Testis (tissue), 3 donors: ENCODE measurements around the gene WIPF1. TPM values are rescaled to one million over a fixed set of nuclear protein-coding genes. Genes with fewer than 3 reads are reported as not detected.
A peak's percentile ranks its signal among the peaks of the same experiment; 100 is the strongest.

Experiments used
- DNase-seq: peaks from one replicate; pipeline ENCODE4 v3.0.0-alpha.2; 2019
- H3K27ac ChIP-seq, 2 donors: fragments of 200-600 bp; sonication (generic); one replicate each; pipeline ENCODE4 v1.5.1; 2019
- H3K27me3 ChIP-seq: fragments of 200-600 bp; sonication (generic); one replicate; pipeline ENCODE4 v1.5.1; 2019
- H3K36me3 ChIP-seq: fragments of 200-600 bp; sonication (generic); one replicate; pipeline ENCODE4 v1.5.1; 2017; ENCODE audit warnings: low read depth; ENCODE audit errors: missing control alignments
- H3K4me1 ChIP-seq: fragments of 200-600 bp; sonication (generic); one replicate; pipeline ENCODE4 v1.5.1; 2019
- H3K4me3 ChIP-seq, 2 donors: fragments of 200-600 bp; sonication (generic); one replicate each; pipeline ENCODE4 v1.5.1; 2017 to 2019
- H3K9me3 ChIP-seq: fragments of 200-600 bp; sonication (generic); one replicate; pipeline ENCODE4 v1.5.1; 2017
- POLR2A ChIP-seq: fragments of 450-650 bp; IDR thresholded peaks from one replicate; pipeline ENCODE4 v1.6.1; 2017; ENCODE audit warnings: antibody characterized with exemption, mild to moderate bottlenecking, moderate library complexity
- WGBS, 2 donors: methylation state at CpG; one replicate each; pipeline ENCODE4 v1.1.5; 2018; 5-methylcytosine and 5-hydroxymethylcytosine counted together
- intact Hi-C: fragments of 100-400 bp; cut with DNase I; formaldehyde crosslinking; loops from one replicate; pipeline ENCODE4 v1.15.1; 2023; ENCODE audit warnings: low total_unique reads
- polyA plus RNA-seq: library from polyadenylated mRNA; stranded (reverse); fragments of 350-450 nt; fragmentation: Illumina TruSeq; extraction: RNeasy Lipid Tissue Mini Kit (QIAGEN cat#74804); gene quantifications from one replicate; pipeline ENCODE4 v1.2.3, GENCODE V29; 2014; ENCODE audit warnings: low read depth, low replicate concordance; ENCODE audit not compliant: insufficient read depth
- total RNA-seq, 2 donors: library from RNA; depleted of rRNA; stranded (reverse); fragments of >200 nt; gene quantifications; one replicate each; pipeline ENCODE4 v1.2.3, GENCODE V29; 2016
- TF ChIP-seq, protein P1 (sequence below), 3 experiments: fragments of 450-650 bp in 2 of 3; fragments of 200-600 bp in 1 of 3; sonication (generic) in 1 of 3; IDR thresholded peaks; one replicate each; pipeline ENCODE4 v1.5.1; 2016 to 2019; ENCODE audit warnings: antibody characterized with exemption in 3 of 3, mild to moderate bottlenecking in 2 of 3, moderate library complexity in 1 of 3

The WIPF1 gene
- total and polyA plus RNA-seq, 3 donors from 2014 or later: 8.5 to 16.9 (median 11.1) TPM

DNA sequence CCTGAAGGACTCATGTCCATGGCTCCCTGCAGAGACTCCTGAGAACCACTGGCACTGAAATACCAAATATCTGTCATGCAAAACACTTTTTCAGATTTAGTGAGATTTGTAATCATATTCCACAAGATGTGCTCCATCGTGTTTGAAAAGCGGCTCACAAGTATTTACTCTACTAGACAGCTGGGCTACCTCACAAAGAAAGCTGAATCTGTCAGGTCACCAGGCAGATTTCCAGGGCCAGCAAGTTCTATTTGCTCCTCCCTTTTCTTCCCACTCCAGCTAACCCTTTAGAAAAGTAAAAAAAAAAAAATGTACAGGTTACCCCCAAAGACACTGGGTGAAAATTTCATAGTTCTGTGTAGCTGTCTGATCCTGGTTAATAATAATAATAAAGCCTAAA lies 22.9 kb downstream of the WIPF1 start:
- intact Hi-C loops: no loop called here

DNA sequence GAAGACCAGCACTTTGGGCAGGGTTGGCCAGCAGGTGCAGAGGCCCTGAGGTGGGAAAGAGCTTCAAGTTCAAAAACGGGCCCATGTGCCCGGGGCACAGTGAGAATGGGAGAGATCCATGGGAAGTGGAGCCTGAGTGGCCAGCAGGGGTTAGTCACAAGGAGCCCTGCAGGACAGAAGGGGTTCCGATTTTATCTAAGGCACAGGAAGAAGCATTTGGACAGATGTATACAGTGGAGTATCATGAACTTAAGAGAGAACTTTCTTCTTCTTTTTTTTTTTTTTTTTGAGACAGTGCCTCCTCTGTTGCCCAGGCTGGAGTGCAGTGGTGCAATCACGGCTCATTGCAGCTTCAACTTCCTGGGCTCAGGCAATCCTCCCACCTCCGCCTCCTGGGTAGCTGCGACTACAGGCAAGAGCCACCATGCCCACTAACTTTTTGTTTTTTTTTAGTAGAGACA lies 24.0 kb downstream of the WIPF1 start:
- DNase-seq: no peak
- H3K9me3 ChIP-seq: no peaks in the 10 kb centered on the region
- intact Hi-C loops: no loop called here
- H3K4me1 ChIP-seq: no peaks in the 10 kb centered on the region
- 87 to 88% methylated on average over 6 of the region's 6 CpGs for WGBS, 2 donors
- H3K36me3 ChIP-seq: no peaks in the 10 kb centered on the region
- no peaks in the 10 kb centered on the region for H3K27me3 ChIP-seq
- H3K4me3 ChIP-seq: no peak overlapping the region
- TF ChIP-seq, protein P1, sequence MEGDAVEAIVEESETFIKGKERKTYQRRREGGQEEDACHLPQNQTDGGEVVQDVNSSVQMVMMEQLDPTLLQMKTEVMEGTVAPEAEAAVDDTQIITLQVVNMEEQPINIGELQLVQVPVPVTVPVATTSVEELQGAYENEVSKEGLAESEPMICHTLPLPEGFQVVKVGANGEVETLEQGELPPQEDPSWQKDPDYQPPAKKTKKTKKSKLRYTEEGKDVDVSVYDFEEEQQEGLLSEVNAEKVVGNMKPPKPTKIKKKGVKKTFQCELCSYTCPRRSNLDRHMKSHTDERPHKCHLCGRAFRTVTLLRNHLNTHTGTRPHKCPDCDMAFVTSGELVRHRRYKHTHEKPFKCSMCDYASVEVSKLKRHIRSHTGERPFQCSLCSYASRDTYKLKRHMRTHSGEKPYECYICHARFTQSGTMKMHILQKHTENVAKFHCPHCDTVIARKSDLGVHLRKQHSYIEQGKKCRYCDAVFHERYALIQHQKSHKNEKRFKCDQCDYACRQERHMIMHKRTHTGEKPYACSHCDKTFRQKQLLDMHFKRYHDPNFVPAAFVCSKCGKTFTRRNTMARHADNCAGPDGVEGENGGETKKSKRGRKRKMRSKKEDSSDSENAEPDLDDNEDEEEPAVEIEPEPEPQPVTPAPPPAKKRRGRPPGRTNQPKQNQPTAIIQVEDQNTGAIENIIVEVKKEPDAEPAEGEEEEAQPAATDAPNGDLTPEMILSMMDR (IDR thresholded peaks at IDR 0.05): no peak
- TF ChIP-seq POLR2A: no peak
- H3K27ac ChIP-seq: no peak overlapping the region

More for the DNA sequence above, 22.9 kb downstream of the WIPF1 start:
- H3K4me1 ChIP-seq: no peaks in the 10 kb centered on the region
- no peaks in the 10 kb centered on the region for H3K27me3 ChIP-seq
- no peak overlapping the region for H3K4me3 ChIP-seq
- TF ChIP-seq, protein P1 (IDR thresholded peaks at IDR 0.05): no peak
- TF ChIP-seq POLR2A: no peak
- H3K36me3 ChIP-seq: no peaks in the 10 kb centered on the region
- H3K27ac ChIP-seq: no peak overlapping the region
- 26 to 65% methylated on average over 2 of the region's 2 CpGs for WGBS, 2 donors
- no peaks in the 10 kb centered on the region for H3K9me3 ChIP-seq
- no peak for DNase-seq

DNA sequence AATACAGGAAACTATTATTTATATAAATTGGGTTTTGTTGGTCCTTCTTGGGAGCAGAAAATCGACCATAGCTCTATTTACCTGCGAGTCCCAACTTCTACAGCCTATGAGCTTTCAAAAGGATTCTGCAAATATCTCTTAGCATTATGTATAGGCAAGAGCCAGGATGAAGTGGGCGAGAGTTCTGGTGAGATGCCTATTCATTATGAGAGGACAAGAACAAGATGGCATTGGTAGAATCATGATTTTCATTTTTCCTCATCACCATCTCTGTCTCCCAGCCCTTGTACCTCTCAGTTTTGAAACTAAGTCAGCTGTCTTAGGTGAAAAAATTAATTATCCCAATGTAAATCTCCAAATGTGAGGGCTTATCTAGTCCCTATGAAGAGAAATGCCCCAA lies 25.0 kb downstream of the WIPF1 start:
- no peak overlapping the region for H3K27ac ChIP-seq
- no peak for TF ChIP-seq POLR2A
- TF ChIP-seq, protein P1 (IDR thresholded peaks at IDR 0.05): no peak
- H3K36me3 ChIP-seq: no peaks in the 10 kb centered on the region
- H3K9me3 ChIP-seq: no peaks in the 10 kb centered on the region
- no peaks in the 10 kb centered on the region for H3K4me1 ChIP-seq
- WGBS, 2 donors: 75 to 77% methylated on average over 3 of the region's 3 CpGs
- intact Hi-C loops: no loop called here
- no peaks in the 10 kb centered on the region for H3K27me3 ChIP-seq
- no peak for DNase-seq
- no peak overlapping the region for H3K4me3 ChIP-seq

DNA sequence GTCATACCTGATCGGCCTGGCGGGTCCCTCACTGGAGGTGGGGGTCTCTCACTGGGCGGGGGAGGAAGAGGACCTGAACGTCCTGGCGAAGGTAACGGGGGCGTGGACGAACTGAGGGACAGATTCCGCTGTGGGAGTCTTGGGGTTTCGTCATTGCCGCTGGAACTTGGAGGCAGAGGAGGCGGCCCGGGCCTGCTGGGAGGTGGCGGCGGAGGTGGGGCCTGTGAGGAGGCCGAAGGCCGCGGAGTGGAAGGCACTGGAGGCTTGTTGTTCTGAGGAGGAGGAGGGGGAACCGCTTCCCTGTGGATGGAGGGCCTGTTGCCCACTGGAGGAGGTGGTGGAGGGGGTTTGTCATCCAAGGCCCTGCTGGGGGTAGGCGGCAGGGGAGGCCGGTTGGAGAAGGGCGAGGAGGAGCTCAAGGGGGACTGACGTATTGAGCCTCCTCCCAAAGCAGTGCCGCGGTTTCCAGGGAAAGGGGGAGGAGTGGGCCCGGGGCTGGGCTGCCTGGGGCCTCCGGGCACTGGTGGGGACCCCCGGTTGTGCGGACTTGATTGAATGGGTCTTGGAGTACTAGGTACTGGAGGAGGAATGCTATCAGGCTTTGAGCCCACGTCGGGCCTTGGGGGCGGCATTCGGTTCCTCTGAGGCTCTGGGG lies 25.8 kb downstream of the WIPF1 start:
- WGBS, 2 donors: 69 to 80% methylated on average over 29 to 33 of the region's 33 CpGs
- DNase-seq: no peak
- H3K4me1 ChIP-seq: no peaks in the 10 kb centered on the region
- intact Hi-C loops: no loop called here
- peak overlapping the region; percentile 7 to 18 for H3K4me3 ChIP-seq
- no peaks in the 10 kb centered on the region for H3K9me3 ChIP-seq
- no peaks in the 10 kb centered on the region for H3K36me3 ChIP-seq
- TF ChIP-seq POLR2A: no peak
- TF ChIP-seq, protein P1 (IDR thresholded peaks at IDR 0.05): no peak
- no peak overlapping the region for H3K27ac ChIP-seq
- H3K27me3 ChIP-seq: no peaks in the 10 kb centered on the region
